Activated CD4-positive, alpha-beta memory T cell treated with anti-CD3 and anti-CD28 coated beads for 36 hours (primary cell): Measurements from ENCODE around the gene MEF2A. TPM values are rescaled to one million over a fixed set of nuclear protein-coding genes. Genes with fewer than 3 reads are reported as not detected.

Source experiments
- CTCF ChIA-PET: fragments of 350-600 bp; sonication (Branson Sonifier 250); formaldehyde crosslinking; loops from one replicate; lab custom pipeline; 2021; ENCODE audit warnings: antibody characterized with exemption, inconsistent platforms; lab: Charles Lee
- POLR2A ChIA-PET: fragments of 350-600 bp; sonication (Branson Sonifier 250); formaldehyde crosslinking; loops from one replicate; lab custom pipeline; 2021; ENCODE audit warnings: antibody characterized with exemption; lab: Charles Lee
- DNase-seq: peaks from one replicate; pipeline ENCODE4 v3.0.0-alpha.2; 2020
- H3K27ac Mint-ChIP-seq: one replicate; pipeline ENCODE4 v1.8.0; 2021; ENCODE audit warnings: mixed read lengths
- H3K27me3 Mint-ChIP-seq: one replicate; pipeline ENCODE4 v1.8.0; 2021; ENCODE audit warnings: mixed read lengths
- H3K36me3 Mint-ChIP-seq: one replicate; pipeline ENCODE4 v1.8.0; 2021; ENCODE audit warnings: mixed read lengths
- H3K4me1 Mint-ChIP-seq: one replicate; pipeline ENCODE4 v1.8.0; 2021; ENCODE audit warnings: low read depth, mixed read lengths
- H3K4me3 Mint-ChIP-seq: one replicate; pipeline ENCODE4 v1.8.0; 2021; ENCODE audit warnings: mild to moderate bottlenecking, mixed read lengths
- H3K9me3 Mint-ChIP-seq: one replicate; pipeline ENCODE4 v1.8.0; 2021; ENCODE audit warnings: mixed read lengths
- intact Hi-C: fragments of 100-400 bp; cut with micrococcal nuclease; formaldehyde crosslinking; loops from one replicate; pipeline ENCODE4 v1.15.1; 2023
- total RNA-seq, 2 experiments: library from RNA; stranded (reverse); gene quantifications; one replicate each; pipeline ENCODE4 v1.2.3, GENCODE V29; 2021

MEF2A gene
- total RNA-seq, 2 experiments from 2014 or later, result 15.9 to 19.5 TPM

- DNase-seq, result no peak
Measured at GRCh38 chr15:99711625-99712024, 145.8 kb downstream of the MEF2A start.

GRCh38 chr15:99712415-99712814 lies 146.6 kb downstream of the MEF2A start:
- Mint-ChIP-seq H3K9me3 (no peaks in the 10 kb centered on the region), H3K4me3 (no peak overlapping the region), H3K27me3 (no peaks in the 10 kb centered on the region), H3K36me3 (peaks cover 15% of the 10 kb centered on the region), H3K27ac (no peak overlapping the region), H3K4me1 (peaks cover 14% of the 10 kb centered on the region)
- no peak for DNase-seq
- intact Hi-C loops, result no loop called here
- POLR2A ChIA-PET, result no interaction called here
- CTCF ChIA-PET, result interaction anchor here (0.9 kb wide), 1 partner anchor 9 kb away, joined by 3 read pairs; no protein-coding TSS in a partner anchor

More at GRCh38 chr15:99711625-99712024, 145.8 kb downstream of the MEF2A start:
- peaks cover 15% of the 10 kb centered on the region for H3K36me3 Mint-ChIP-seq
- peaks cover 20% of the 10 kb centered on the region for H3K4me1 Mint-ChIP-seq
- no peak overlapping the region for H3K4me3 Mint-ChIP-seq
- H3K27me3 Mint-ChIP-seq, result no peaks in the 10 kb centered on the region
- POLR2A ChIA-PET, result no interaction called here
- intact Hi-C loops, result no loop called here
- no peak overlapping the region for H3K27ac Mint-ChIP-seq
- no peaks in the 10 kb centered on the region for H3K9me3 Mint-ChIP-seq
- CTCF ChIA-PET, result no interaction called here

- POLR2A ChIA-PET, result no interaction called here
- intact Hi-C loops, result no loop called here
- no peak overlapping the region for H3K27ac Mint-ChIP-seq
- no peaks in the 10 kb centered on the region for H3K27me3 Mint-ChIP-seq
- no peak overlapping the region for H3K4me3 Mint-ChIP-seq
- CTCF ChIA-PET, result interaction anchor here (0.5 to 6.8 kb wide), 4 partner anchors 12 to 444 kb away, joined by 3 to 44 read pairs (median 5); no protein-coding TSS in a partner anchor
- peaks cover 9% of the 10 kb centered on the region for H3K36me3 Mint-ChIP-seq
- no peak for DNase-seq
- H3K9me3 Mint-ChIP-seq, result no peaks in the 10 kb centered on the region
- peaks cover 40% of the 10 kb centered on the region for H3K4me1 Mint-ChIP-seq
Measured at GRCh38 chr15:99716540-99717095, 150.8 kb downstream of the MEF2A start.

- no peaks in the 10 kb centered on the region for H3K27me3 Mint-ChIP-seq
- H3K36me3 Mint-ChIP-seq, result peaks cover 6% of the 10 kb centered on the region
- peak; percentile 34 for DNase-seq
- peaks cover 40% of the 10 kb centered on the region for H3K4me1 Mint-ChIP-seq
- H3K9me3 Mint-ChIP-seq, result no peaks in the 10 kb centered on the region
- ChIA-PET CTCF (interaction anchor here (0.5 to 6.8 kb wide), 7 partner anchors 13 to 445 kb away, joined by 3 to 44 read pairs (median 4); no protein-coding TSS in a partner anchor), POLR2A (interaction anchor here (2.0 kb wide), 1 partner anchor 16 kb away, joined by 11 read pairs; the partner anchor contains the start of gene LYSMD4)
- H3K27ac Mint-ChIP-seq, result peak overlapping the region; percentile 0
- no peak overlapping the region for H3K4me3 Mint-ChIP-seq
- intact Hi-C loops, result no loop called here
Measured at GRCh38 chr15:99717161-99718009, 151.6 kb downstream of the MEF2A start.

GRCh38 chr15:99718421-99718820 lies 152.6 kb downstream of the MEF2A start:
- POLR2A ChIA-PET, result interaction anchor here (2.0 kb wide), 1 partner anchor 15 kb away, joined by 11 read pairs; the partner anchor contains the start of gene LYSMD4
- H3K36me3 Mint-ChIP-seq, result peaks cover 3% of the 10 kb centered on the region
- H3K27ac Mint-ChIP-seq, result no peak overlapping the region
- peaks cover 40% of the 10 kb centered on the region for H3K4me1 Mint-ChIP-seq
- H3K4me3 Mint-ChIP-seq, result no peak overlapping the region
- H3K9me3 Mint-ChIP-seq, result no peaks in the 10 kb centered on the region
- intact Hi-C loops, result no loop called here
- no peak for DNase-seq
- CTCF ChIA-PET, result interaction anchor here (0.5 to 6.8 kb wide), 4 partner anchors 14 to 109 kb away, joined by 3 to 44 read pairs (median 4); no protein-coding TSS in a partner anchor
- no peaks in the 10 kb centered on the region for H3K27me3 Mint-ChIP-seq

- intact Hi-C loops, result loop anchor here (1.0 kb wide), 1 partner anchor 12 kb away; no protein-coding TSS in a partner anchor
- no peaks in the 10 kb centered on the region for H3K27me3 Mint-ChIP-seq
- peaks cover 40% of the 10 kb centered on the region for H3K4me1 Mint-ChIP-seq
- no peak overlapping the region for H3K27ac Mint-ChIP-seq
- H3K9me3 Mint-ChIP-seq, result no peaks in the 10 kb centered on the region
- CTCF ChIA-PET, result interaction anchor here (0.6 to 6.8 kb wide), 3 partner anchors 15 to 403 kb away, joined by 4 to 44 read pairs (median 5); no protein-coding TSS in a partner anchor
- H3K4me3 Mint-ChIP-seq, result no peak overlapping the region
- DNase-seq, result no peak
- peaks cover 3% of the 10 kb centered on the region for H3K36me3 Mint-ChIP-seq
- POLR2A ChIA-PET, result interaction anchor here (2.0 kb wide), 1 partner anchor 14 kb away, joined by 11 read pairs; the partner anchor contains the start of gene LYSMD4
Measured at GRCh38 chr15:99719096-99719541, 153.3 kb downstream of the MEF2A start.

- Mint-ChIP-seq H3K4me3 (peak overlapping the region; percentile 35), H3K27me3 (no peaks in the 10 kb centered on the region), H3K9me3 (no peaks in the 10 kb centered on the region), H3K27ac (peak overlapping the region; percentile 58), H3K4me1 (peaks cover 40% of the 10 kb centered on the region), H3K36me3 (peaks cover under 1% of the 10 kb centered on the region)
- DNase-seq, result peak; percentile 36
- ChIA-PET CTCF (no interaction called here), POLR2A (no interaction called here)
- intact Hi-C loops, result loop anchor here (1.0 kb wide), 1 partner anchor 13 kb away; the partner anchor contains the start of gene LYSMD4
Measured at GRCh38 chr15:99720533-99720932, 154.7 kb downstream of the MEF2A start.

GRCh38 chr15:99721104-99721778 lies 155.5 kb downstream of the MEF2A start:
- H3K4me3 Mint-ChIP-seq, result no peak overlapping the region
- intact Hi-C loops, result no loop called here
- peak overlapping the region; percentile 58 for H3K27ac Mint-ChIP-seq
- H3K4me1 Mint-ChIP-seq, result peaks cover 40% of the 10 kb centered on the region
- no peaks in the 10 kb centered on the region for H3K36me3 Mint-ChIP-seq
- CTCF ChIA-PET, result no interaction called here
- no peaks in the 10 kb centered on the region for H3K27me3 Mint-ChIP-seq
- POLR2A ChIA-PET, result interaction anchor here (0.6 kb wide), 1 partner anchor 8 kb away, joined by 3 read pairs; no protein-coding TSS in a partner anchor
- DNase-seq, result no peak
- no peaks in the 10 kb centered on the region for H3K9me3 Mint-ChIP-seq

GRCh38 chr15:99721896-99722295 lies 156.1 kb downstream of the MEF2A start:
- Mint-ChIP-seq H3K4me3 (no peak overlapping the region), H3K36me3 (no peaks in the 10 kb centered on the region), H3K27me3 (no peaks in the 10 kb centered on the region), H3K9me3 (no peaks in the 10 kb centered on the region), H3K4me1 (peaks cover 40% of the 10 kb centered on the region), H3K27ac (no peak overlapping the region)
- ChIA-PET POLR2A (interaction anchor here (0.6 kb wide), 1 partner anchor 9 kb away, joined by 3 read pairs; no protein-coding TSS in a partner anchor), CTCF (no interaction called here)
- no peak for DNase-seq
- intact Hi-C loops, result no loop called here

GRCh38 chr15:99722406-99722805 lies 156.6 kb downstream of the MEF2A start:
- Mint-ChIP-seq H3K27me3 (no peaks in the 10 kb centered on the region), H3K36me3 (no peaks in the 10 kb centered on the region), H3K4me3 (no peak overlapping the region), H3K27ac (no peak overlapping the region), H3K4me1 (peaks cover 39% of the 10 kb centered on the region), H3K9me3 (no peaks in the 10 kb centered on the region)
- ChIA-PET CTCF (interaction anchor here (1.1 to 1.8 kb wide), 2 partner anchors 18 to 450 kb away, joined by 4 to 5 read pairs; no protein-coding TSS in a partner anchor), POLR2A (no interaction called here)
- DNase-seq, result no peak
- intact Hi-C loops, result no loop called here

- H3K4me3 Mint-ChIP-seq, result no peak overlapping the region
- H3K36me3 Mint-ChIP-seq, result peaks cover 3% of the 10 kb centered on the region
- DNase-seq, result no peak
- peaks cover 3% of the 10 kb centered on the region for H3K4me1 Mint-ChIP-seq
- H3K27me3 Mint-ChIP-seq, result no peaks in the 10 kb centered on the region
- POLR2A ChIA-PET, result no interaction called here
- intact Hi-C loops, result no loop called here
- H3K27ac Mint-ChIP-seq, result no peak overlapping the region
- CTCF ChIA-PET, result interaction anchor here (0.6 kb wide), 1 partner anchor 454 kb away, joined by 3 read pairs; no protein-coding TSS in a partner anchor
- no peaks in the 10 kb centered on the region for H3K9me3 Mint-ChIP-seq
Measured at GRCh38 chr15:99726333-99726732, 160.5 kb downstream of the MEF2A start.
